ENCODE data around the gene NALCN.

DNA sequence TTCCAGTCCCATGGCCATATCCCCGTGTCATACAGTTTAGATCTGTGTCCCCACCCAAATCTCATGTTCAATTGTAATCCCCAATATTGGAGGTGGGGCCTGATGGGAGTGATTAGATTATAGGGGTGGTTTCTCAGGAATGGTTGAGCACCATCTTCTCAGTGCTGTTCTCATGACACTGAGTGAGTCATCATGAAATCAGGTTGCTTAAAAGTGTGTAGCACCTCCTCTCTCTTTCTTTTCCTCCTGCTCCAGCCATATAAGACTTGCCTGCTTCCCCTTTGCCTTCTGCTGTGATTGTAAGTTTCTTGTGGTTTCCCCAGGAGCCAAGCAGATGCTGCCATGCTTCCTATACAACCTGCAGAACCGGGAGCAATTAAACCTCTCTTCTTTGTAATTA lies 197.8 kb downstream of the NALCN start:
- TF ChIP-seq, protein P1, sequence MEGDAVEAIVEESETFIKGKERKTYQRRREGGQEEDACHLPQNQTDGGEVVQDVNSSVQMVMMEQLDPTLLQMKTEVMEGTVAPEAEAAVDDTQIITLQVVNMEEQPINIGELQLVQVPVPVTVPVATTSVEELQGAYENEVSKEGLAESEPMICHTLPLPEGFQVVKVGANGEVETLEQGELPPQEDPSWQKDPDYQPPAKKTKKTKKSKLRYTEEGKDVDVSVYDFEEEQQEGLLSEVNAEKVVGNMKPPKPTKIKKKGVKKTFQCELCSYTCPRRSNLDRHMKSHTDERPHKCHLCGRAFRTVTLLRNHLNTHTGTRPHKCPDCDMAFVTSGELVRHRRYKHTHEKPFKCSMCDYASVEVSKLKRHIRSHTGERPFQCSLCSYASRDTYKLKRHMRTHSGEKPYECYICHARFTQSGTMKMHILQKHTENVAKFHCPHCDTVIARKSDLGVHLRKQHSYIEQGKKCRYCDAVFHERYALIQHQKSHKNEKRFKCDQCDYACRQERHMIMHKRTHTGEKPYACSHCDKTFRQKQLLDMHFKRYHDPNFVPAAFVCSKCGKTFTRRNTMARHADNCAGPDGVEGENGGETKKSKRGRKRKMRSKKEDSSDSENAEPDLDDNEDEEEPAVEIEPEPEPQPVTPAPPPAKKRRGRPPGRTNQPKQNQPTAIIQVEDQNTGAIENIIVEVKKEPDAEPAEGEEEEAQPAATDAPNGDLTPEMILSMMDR (IDR thresholded peaks at IDR 0.05; ENCODE audit: low read depth, low read length) = no peak
- no peak for TF ChIP-seq EZH2phosphoT487 (IDR thresholded peaks at IDR 0.05; ENCODE audit: low read depth)

All from OCI-LY3 (cell line).